Parietal lobe (tissue), 1 donor: ENCODE measurements around the gene CLN5. TPM values are rescaled to one million over a fixed set of nuclear protein-coding genes. Genes with fewer than 3 reads are reported as not detected.

Source experiments
- total RNA-seq: library from RNA; depleted of rRNA; stranded (reverse); fragments of >200 nt; gene quantifications from one replicate; pipeline ENCODE4 v1.2.3, GENCODE V29; 2014

CLN5 gene
- total RNA-seq: 36.9 TPM

GRCh38 chr13:76991796-76992547 lies at the start of gene CLN5:
CLN5 (plus strand) TSS chr13:76992081; CDS start chr13:76992099, 18 bp downstream.

GRCh38 chr13:76948149-76948548 lies 43.7 kb upstream of the CLN5 start, which contains the start of gene ACOD1:
ACOD1 (plus strand) TSS chr13:76948511; CDS start chr13:76948559, 48 bp downstream.

GRCh38 chr13:77026861-77027621 lies 35.2 kb downstream of the CLN5 start, which contains the start of gene FBXL3:
FBXL3 (minus strand) TSS chr13:77027159; CDS start chr13:77021860, 5,299 bp downstream.

Other genes with a start within 250 kb of the CLN5 start
- 152 TPM for gene KCTD12, start 105.7 kb upstream of the CLN5 start, total RNA-seq
- gene ACOD1, start 43.6 kb upstream of the CLN5 start, total RNA-seq: not detected
- 117 TPM for gene FBXL3, start 35.1 kb downstream of the CLN5 start, total RNA-seq